ENCODE results near the gene ACTN1.
A peak's percentile ranks its signal among the peaks of the same experiment; 100 is the strongest.
"Not testable (repeated sequence)": the region's sequence is repeated elsewhere in the genome, so short reads cannot be mapped to it uniquely, and the experiment has no call there.

Gene ACTN1

GRCh38 chr14:68986225-68986624, 7.1 kb upstream of the ACTN1 start:
- no peak for DNase-seq

DNA sequence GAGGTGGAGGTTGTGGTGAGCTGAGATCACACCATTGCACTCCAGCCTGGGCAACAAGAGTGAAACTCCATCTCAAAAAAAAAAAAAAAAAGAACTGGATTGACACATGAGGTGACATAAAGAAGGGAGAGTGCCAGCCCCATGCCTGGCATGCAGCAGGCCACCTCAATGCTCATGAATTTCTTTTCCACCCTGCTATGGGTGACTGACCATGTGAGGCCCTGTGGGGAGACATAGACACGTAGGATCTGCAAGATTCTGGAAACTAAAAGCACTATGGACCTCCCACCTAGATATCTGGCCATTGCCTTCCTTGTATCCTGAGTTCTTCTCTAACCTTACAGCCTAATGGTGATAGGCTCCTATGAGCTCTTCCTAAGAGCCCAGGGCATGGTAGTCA, 5.6 kb upstream of the ACTN1 start:
- DNase-seq, result no peak

DNA sequence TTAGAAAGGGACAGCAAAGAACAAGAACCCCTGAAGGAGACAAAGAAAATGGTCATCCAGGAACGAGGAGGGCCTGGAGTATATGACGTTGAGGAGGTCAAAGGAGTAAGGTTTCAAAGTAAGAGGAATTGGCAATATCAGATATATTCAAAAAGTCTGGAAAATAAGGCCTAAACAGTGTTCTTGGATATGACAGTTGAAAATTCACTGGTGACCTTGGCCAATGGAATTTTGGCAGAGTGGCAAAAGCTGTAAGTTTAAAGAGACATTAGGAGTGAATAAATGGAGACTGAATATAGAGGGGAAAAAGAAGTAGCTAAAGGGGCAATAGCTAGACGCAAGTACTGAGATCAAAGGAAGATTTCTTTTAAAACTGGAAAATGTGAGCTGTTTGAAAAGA, 4.1 kb upstream of the ACTN1 start:
- DNase-seq, result no peak

GRCh38 chr14:68982581-68982980, 3.5 kb upstream of the ACTN1 start:
- no peak for DNase-seq

DNA sequence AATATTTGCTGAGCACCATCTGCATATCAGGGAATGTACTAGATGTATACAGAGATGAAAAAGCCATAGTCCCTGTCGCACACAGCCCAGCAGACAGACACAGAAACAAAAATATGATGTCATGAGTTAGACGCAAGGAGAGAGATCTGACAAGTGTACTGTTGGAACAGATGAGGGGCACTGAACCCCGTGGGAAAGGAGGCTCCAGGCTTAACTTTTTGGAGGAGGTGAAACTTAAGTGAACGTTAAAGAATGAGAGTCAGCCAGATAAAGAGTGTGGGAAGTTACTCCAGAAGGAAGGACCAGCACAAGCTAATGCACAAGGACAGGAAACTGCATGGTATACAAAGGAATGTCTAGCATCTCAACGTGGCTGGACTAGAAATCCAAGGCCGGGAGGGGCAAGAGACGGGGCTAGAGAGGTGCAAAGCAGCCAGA, 2.5 kb upstream of the ACTN1 start:
- DNase-seq, result peak in 1 of 2 experiments; percentile 40

- DNase-seq, result no peak
Measured at GRCh38 chr14:68981139-68981538, 2.0 kb upstream of the ACTN1 start.

DNA sequence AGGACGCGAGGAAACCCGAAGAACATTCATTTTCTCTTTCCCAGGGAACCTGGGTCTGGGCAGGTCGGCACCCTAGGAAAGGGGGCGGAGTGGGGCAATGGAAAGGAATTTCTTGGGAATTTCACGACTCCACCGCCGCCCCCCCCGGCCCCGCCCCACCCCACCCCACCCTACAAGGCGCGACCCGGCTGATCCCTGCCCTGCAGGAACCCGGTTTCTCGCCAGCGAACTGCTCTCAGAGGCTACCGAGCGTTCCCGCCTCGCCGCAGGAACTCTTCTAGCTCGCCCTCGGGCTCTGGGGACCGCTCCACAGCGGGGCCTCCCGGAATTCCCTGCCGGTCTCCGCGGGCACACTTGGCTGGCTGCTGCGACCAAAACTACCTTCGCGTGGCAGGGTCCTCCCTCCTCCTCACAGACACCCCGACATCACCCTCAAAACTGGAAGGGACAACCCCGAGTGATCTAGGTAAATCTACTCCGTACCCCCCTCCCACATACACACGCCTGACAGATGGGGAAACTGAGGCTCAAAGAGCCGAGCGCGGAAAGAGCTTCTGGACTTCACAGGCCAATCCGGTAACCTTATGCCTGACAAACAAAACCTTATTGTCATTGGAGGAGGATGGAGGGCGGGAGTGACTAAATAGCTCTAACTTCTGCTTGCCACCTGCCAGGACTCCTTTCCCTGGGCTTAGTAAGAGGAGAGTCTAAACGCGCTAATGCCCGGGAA, 785 bp upstream of the ACTN1 start:
- DNase-seq, result no peak

DNA sequence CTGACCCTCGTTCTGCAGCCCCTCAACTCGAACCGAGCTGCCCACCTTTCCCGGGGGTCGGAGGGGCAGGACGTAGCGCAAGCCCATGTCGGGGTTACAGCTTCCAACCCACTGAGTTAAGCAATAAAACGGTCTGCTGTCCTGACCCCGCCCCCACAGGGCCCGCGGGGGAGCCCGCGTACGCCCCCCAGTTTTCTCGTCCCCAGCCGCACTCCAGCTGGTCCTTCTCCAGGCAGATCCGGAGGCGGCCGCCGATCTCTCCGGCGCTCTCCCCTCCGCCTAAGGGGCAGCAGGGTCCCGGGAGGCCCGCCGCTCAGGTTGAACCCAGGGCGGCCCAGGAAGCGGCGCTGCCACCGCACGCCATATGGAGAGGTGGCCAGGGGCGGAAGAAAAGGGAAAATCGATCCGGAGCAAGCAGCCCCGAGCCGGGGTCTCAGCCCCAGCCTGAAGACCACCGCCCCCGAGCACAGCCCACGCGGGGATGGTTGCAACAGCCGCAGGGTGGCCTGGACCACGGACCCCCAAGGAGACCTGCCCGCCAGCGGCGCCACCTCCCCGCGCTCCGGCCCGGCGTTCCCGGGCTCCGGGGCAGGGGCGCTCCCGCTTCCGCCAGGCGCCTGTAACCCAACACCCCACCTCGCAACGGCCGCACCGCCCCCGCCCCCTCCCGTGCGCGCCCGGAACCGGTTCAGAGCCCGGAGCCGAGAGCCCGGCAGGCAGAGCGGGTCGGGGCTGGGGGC, 760 bp downstream of the ACTN1 start:
- DNase-seq, result peak in 1 of 2 experiments; percentile 17

DNA sequence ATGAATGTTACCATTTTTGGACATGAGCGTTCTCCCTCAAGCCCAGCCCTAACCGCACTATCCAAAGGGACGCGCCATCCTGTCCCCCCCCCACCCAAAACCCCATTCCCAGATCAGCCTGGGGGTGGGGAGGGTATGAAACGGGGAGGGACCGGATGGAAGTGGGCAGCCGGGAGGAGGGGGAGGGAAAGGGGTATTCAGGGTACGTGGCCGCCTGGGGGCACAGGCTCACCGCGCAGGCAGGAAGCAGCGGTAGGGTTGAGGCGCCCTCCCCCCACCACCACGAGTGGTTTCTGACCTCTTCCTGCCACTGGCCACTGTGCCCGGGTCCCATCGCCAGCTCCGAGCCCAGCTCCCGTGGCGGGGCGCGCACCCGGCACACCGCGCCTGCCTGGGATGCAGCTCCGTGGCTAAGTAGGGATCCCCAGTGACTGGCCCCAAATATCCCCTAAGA, 1.4 kb downstream of the ACTN1 start:
- peak; percentile 53 to 72 for DNase-seq

DNA sequence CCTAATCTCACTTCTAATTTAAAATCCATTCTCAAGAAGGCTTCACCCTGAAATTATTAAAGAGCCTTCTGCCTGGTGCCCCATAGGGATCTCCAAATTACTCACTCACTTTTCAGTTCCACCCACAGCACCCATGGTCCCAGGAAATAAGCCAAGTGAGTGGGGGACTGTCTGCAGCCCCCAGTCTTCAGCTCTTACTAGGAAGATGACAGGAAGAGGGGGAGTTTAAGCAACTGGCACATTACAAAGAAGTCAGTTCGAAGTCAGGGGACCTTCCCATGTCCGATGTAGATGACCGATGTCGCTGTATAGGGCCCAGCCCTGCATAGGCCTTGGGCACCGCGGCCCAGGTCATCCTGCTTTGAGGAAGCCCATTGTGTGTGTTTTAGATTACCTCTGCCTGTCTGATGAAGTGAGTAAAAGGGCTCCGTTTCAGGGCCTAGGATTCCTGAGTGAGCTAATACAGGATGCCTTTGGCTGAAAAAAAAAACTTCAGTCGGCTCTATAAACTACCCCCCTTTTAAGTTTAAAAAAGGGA, 1.9 kb downstream of the ACTN1 start:
- DNase-seq, result no peak

DNA sequence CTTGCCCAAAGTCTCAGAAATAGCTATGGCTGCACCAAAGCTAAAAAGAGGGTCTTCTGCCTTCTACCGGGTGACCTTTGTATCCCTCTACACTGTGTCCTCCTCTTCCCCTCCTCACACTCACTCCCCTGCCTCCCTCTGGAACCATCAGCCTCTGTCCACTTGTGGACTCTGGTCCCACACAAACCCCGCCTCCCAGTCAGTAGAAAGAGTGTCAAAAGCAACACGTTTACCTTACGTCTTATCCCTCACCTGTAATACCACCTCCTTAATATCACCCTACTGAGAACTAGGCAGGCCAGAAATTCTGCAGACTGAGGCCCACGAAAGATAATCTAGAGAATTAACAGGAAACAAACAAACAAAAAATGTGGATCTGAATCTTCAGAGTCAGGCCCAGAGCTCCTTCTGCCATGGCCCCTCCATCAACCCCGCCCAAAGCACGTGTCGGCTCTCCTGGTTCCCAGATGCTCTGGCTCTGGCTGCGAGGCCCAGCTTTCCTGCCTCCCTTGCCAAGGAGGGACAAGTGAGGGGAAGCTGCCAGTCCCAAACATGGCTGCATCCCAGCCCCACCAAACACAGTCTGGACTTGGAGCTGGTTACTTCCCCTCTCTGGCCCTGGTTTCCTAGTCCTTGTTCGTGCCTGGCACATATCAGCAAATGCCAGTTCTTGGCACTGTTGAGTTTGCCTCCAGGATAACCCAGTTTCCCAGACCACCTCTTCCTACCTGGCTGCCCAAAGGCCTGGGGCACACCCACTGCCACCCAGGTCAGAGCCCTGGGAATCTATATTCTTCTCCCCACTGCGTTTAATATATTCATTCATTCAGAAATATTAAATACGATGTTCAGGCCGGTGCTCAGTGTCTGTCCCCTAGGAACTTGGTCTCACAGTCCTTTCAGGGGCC, 2.7 kb downstream of the ACTN1 start:
- DNase-seq, result no peak

GRCh38 chr14:68975667-68976066, 3.4 kb downstream of the ACTN1 start:
- no peak for DNase-seq

DNA sequence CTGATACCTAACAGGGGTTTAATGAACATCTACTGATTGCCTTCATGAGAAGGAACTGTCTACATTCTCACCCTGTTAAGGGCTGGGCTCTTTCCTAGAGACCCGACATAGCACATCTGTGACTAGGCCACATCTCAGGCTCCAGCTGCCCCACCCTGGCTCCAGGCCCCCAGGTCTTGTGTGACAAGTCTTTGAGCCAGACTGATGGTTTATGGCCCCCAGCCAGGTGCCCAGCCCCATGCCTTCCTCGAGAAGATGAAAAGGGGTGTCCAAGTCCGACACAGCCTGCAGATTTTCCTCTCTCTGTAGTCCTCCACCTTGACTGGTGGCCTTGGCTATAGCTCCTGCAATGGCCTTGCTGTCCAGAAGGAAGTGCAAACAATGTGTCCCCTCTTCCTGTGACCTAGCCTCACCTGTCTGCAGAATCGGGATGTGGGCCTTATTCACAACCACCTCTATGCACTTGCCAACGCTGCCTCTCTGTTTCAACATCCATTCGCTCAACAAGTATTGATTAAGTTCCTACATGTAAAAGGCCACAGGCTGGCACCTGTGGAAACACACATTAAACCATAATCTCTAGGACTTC, 4.2 kb downstream of the ACTN1 start:
- DNase-seq, result no peak

GRCh38 chr14:68973639-68974038, 5.5 kb downstream of the ACTN1 start:
- DNase-seq, result no peak

DNA sequence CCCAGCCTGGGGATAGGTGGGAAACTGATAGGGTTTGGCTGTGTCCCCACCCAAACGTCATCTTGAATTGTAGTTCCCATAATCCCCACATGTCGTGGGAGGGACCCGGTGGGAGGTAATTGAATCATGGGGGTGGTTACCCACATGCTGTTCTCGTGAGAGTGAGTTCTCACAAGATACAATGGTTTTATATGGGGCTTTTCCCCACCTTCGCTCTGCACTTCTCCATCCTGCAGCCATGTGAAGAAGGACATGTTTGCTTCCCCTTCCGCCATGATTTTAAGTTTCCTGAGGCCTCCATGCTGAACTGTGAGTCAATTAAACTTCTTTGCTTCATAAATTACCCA, 5.9 kb downstream of the ACTN1 start:
- not testable (repeated sequence) for DNase-seq

GRCh38 chr14:68972507-68973218, 6.4 kb downstream of the ACTN1 start:
- DNase-seq, result no peak

DNA sequence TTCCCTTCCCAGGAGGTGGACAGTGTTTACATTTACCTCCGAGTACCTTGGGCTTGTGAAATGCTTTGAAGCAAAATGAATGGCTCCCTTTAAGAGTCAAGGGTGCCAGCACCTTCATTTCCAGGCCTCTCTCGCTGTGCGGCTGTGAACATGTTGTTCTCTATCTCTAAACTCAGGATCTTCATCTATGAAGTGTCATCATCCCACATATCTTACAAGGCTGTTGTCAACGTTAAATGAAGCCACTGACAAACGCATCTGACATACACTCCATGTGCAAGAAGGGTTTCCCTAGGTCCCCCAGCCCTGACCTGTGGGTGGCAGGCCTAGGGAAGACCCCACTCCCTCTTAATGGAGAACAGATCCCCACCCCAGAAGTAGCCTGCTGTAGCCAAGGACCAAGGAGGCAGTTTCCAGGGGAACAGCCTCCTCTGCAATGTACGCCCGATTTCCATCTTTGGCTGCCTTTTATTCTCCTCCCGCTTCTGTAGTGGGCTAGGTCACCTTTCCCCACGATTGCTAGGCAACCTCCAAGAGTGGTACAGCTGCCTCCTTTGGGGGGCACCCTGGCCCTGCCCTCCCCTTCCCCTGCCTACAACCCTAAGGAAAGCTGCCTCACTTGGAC, 7.6 kb downstream of the ACTN1 start:
- no peak for DNase-seq

- no peak for DNase-seq
Measured at GRCh38 chr14:68970736-68971135, 8.4 kb downstream of the ACTN1 start.

DNA sequence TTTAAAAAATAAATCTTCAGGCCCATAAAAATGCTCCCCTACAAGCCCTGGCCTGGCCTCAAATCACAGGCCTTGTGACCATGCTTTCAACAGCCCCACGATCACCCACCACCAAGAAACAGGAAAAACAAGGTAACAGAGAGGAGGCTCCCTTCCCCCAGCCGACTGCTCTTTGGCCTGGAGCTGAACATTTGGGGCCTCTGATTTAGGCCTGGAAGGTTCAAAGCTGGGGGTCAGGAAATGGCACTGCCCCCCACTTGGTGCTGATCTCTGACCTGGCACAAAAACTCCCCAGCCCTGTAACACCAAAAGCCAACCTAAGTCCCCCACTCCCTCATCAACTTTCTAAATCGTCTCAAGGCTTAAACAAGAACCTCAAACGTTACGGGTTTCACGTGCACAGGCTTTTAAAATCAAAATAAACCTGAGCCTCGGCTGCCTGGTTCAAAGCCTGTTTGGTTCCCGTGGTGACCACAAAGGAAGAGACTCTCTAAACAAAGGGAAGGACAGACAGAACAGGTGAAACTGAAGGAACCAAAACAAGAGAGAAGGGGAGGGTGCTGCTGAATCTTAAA, 9.0 kb downstream of the ACTN1 start:
- no peak for DNase-seq

GRCh38 chr14:68969278-68970033, 9.6 kb downstream of the ACTN1 start:
- DNase-seq, result no peak

Data from SW 1271 (cell line).